Stomach (tissue), 9 donors: ENCODE results near the gene GLG1. TPM values are rescaled to one million over a fixed set of nuclear protein-coding genes. Genes with fewer than 3 reads are reported as not detected.
"Not testable (repeated sequence)": the region's sequence is repeated elsewhere in the genome, so short reads cannot be mapped to it uniquely, and the experiment has no call there.

Experiments
- DNase-seq, 2 donors: peaks; one replicate each; pipeline versions ENCODE4 v3.0.0 to v3.0.0-alpha.2; 2013 to 2019
- H3K27ac ChIP-seq, 5 donors: fragments of 200-600 bp in 4 of 5; sonication (generic) in 4 of 5; one replicate each; pipeline ENCODE4 v1.5.1; 2013 to 2019; ENCODE audit warnings: mild to moderate bottlenecking in 1 of 5, moderate library complexity in 1 of 5
- H3K27me3 ChIP-seq, 3 donors: fragments of 200-600 bp; sonication (generic); one replicate each; pipeline ENCODE4 v1.5.1; 2017 to 2019; ENCODE audit warnings: mixed run types in 1 of 3
- H3K36me3 ChIP-seq, 4 donors: fragments of 200-600 bp; sonication (generic); 1 replicate in 3 of 4; 2 replicates in 1 of 4; pipeline ENCODE4 v1.5.1; 2016 to 2019
- H3K4me1 ChIP-seq, 4 donors: fragments of 200-600 bp; sonication (generic); one replicate each; pipeline ENCODE4 v1.5.1; 2016 to 2019
- H3K4me3 ChIP-seq, 4 donors: fragments of 200-600 bp; sonication (generic) in 3 of 4; one replicate each; pipeline ENCODE4 v1.5.1; 2016 to 2019; ENCODE audit warnings: mild to moderate bottlenecking in 1 of 4
- H3K9me3 ChIP-seq, 4 donors: fragments of 200-600 bp; sonication (generic); one replicate each; pipeline ENCODE4 v1.5.1; 2016 to 2019
- CTCF ChIP-seq, 7 experiments: fragments of 450-650 bp in 4 of 7; fragments of 200-600 bp in 3 of 7; sonication (generic) in 3 of 7; IDR thresholded peaks; one replicate each; pipeline ENCODE4 v1.5.1; 2016 to 2019; ENCODE audit warnings: antibody characterized with exemption in 7 of 7, control low read depth in 2 of 7, mild to moderate bottlenecking in 1 of 7
- EP300 ChIP-seq: sonication (generic); formaldehyde crosslinking; IDR thresholded peaks from one replicate; pipeline ENCODE4 v1.6.1; 2017; ENCODE audit warnings: antibody characterized with exemption
- POLR2A ChIP-seq, 4 donors: fragments of 450-650 bp; IDR thresholded peaks; one replicate each; pipeline ENCODE4 v1.6.1; 2016; ENCODE audit warnings: antibody characterized with exemption in 4 of 4, control low read depth in 2 of 4, mild to moderate bottlenecking in 1 of 4, moderate library complexity in 1 of 4
- POLR2AphosphoS5 ChIP-seq, 3 donors: sonication (generic); formaldehyde crosslinking; IDR thresholded peaks; one replicate each; pipeline ENCODE4 v1.6.1; 2016; ENCODE audit warnings: antibody characterized with exemption in 3 of 3
- WGBS, 5 donors: extraction: QIAGEN DNeasy Blood & Tissue Kit in 3 of 5; methylation state at CpG; one replicate each; pipeline versions ENCODE4 v1.1.5 to v1.1.7; 2013 to 2018; 5-methylcytosine and 5-hydroxymethylcytosine counted together
- intact Hi-C: fragments of 100-400 bp; cut with DNase I; formaldehyde crosslinking; loops from one replicate; pipeline ENCODE4 v1.15.1; 2023; ENCODE audit warnings: low total_unique reads
- polyA plus RNA-seq, 3 donors: library from polyadenylated mRNA; stranded (reverse); fragments of 200-250 nt; gene quantifications; one replicate each; pipeline ENCODE4 v1.2.3, GENCODE V29; 2013
- total RNA-seq, 5 donors: library from RNA; depleted of rRNA; stranded (reverse); fragments of >200 nt; gene quantifications; one replicate each; pipeline versions ENCODE4 v1.1.0 to v1.2.3, GENCODE V29; 2014 to 2016
- donor health status: healthy with polysubstance abuse.
- donor health status: Bipolar disorder and iron deficiency.
- donor health status: healthy.

The GLG1 gene
- total and polyA plus RNA-seq, 8 donors, result 7.6 to 151 (median 46.3) TPM

- intact Hi-C loops, result no loop called here
- H3K4me1 ChIP-seq, result peaks cover 0 to 23% (median 5%) of the 10 kb centered on the region in 4 donors
- H3K27ac ChIP-seq, result no peak overlapping the region
- no peak overlapping the region for H3K4me3 ChIP-seq
- no peaks in the 10 kb centered on the region for H3K27me3 ChIP-seq
- TF ChIP-seq POLR2A (IDR thresholded peaks at IDR 0.05), result no peak
- TF ChIP-seq CTCF (IDR thresholded peaks at IDR 0.05), result no peak
- TF ChIP-seq POLR2AphosphoS5 (IDR thresholded peaks at IDR 0.05), result no peak
- TF ChIP-seq EP300, result no peak
- peaks cover 0 to 5% (median 0%) of the 10 kb centered on the region in 4 donors for H3K9me3 ChIP-seq
- H3K36me3 ChIP-seq, result peaks cover 0 to 14% (median 7%) of the 10 kb centered on the region in 4 donors
- DNase-seq, result peak in 1 of 2 donors; percentile 11
- WGBS, 5 donors, result 52 to 74% (median 68%) methylated on average over 4 of the region's 4 CpGs
Measured at GRCh38 chr16:74521691-74522090, 85.2 kb downstream of the GLG1 start.

- H3K27ac ChIP-seq, DNase-seq, intact Hi-C loops, H3K27me3 ChIP-seq, H3K36me3 ChIP-seq, H3K9me3 ChIP-seq, H3K4me3 ChIP-seq: not testable (repeated sequence)
- peaks cover 0 to 23% (median 5%) of the 10 kb centered on the region in 4 donors for H3K4me1 ChIP-seq
- WGBS, 5 donors, result 96 to 100% (median 100%) methylated on average over 1 of the region's 1 CpG
Measured at GRCh38 chr16:74518934-74519333, 88.0 kb downstream of the GLG1 start.

GRCh38 chr16:74511961-74512360 lies 95.0 kb downstream of the GLG1 start:
- TF ChIP-seq CTCF (IDR thresholded peaks at IDR 0.05) (no peak), POLR2AphosphoS5 (IDR thresholded peaks at IDR 0.05) (no peak), POLR2A (IDR thresholded peaks at IDR 0.05) (no peak), EP300 (no peak)
- Histone ChIP-seq H3K4me3 (no peak overlapping the region), H3K4me1 (peaks cover 0 to 7% (median 0%) of the 10 kb centered on the region in 4 donors), H3K27me3 (no peaks in the 10 kb centered on the region), H3K36me3 (peaks cover 0 to 16% (median 15%) of the 10 kb centered on the region in 4 donors), H3K9me3 (no peaks in the 10 kb centered on the region), H3K27ac (no peak overlapping the region)
- 84 to 88% (median 87%) methylated on average over 9 of the region's 9 CpGs for WGBS, 5 donors
- no peak for DNase-seq
- intact Hi-C loops, result no loop called here

GRCh38 chr16:74505011-74505410 lies 101.9 kb downstream of the GLG1 start:
- 51 to 78% (median 66%) methylated on average over 2 of the region's 2 CpGs for WGBS, 5 donors
- no peak for DNase-seq
- intact Hi-C loops, result no loop called here
- H3K4me3 ChIP-seq, result no peak overlapping the region
- no peak overlapping the region for H3K27ac ChIP-seq
- peaks cover 8 to 19% (median 11%) of the 10 kb centered on the region in 4 donors for H3K4me1 ChIP-seq
- peaks cover 7 to 46% (median 34%) of the 10 kb centered on the region in 4 donors for H3K36me3 ChIP-seq
- H3K27me3 ChIP-seq, result no peaks in the 10 kb centered on the region
- TF ChIP-seq CTCF (IDR thresholded peaks at IDR 0.05) (no peak), EP300 (no peak), POLR2A (IDR thresholded peaks at IDR 0.05) (no peak)
- no peaks in the 10 kb centered on the region for H3K9me3 ChIP-seq

- Histone ChIP-seq H3K27me3 (no peaks in the 10 kb centered on the region), H3K4me1 (peaks cover 8 to 19% (median 13%) of the 10 kb centered on the region in 4 donors), H3K4me3 (no peak overlapping the region), H3K9me3 (no peaks in the 10 kb centered on the region), H3K36me3 (peaks cover 7 to 47% (median 36%) of the 10 kb centered on the region in 4 donors), H3K27ac (no peak overlapping the region)
- TF ChIP-seq POLR2A (IDR thresholded peaks at IDR 0.05), result no peak
- TF ChIP-seq CTCF (IDR thresholded peaks at IDR 0.05), result no peak
- no peak for TF ChIP-seq POLR2AphosphoS5 (IDR thresholded peaks at IDR 0.05)
- TF ChIP-seq EP300, result no peak
- WGBS, 5 donors, result 90 to 93% (median 92%) methylated on average over 7 of the region's 7 CpGs
- DNase-seq, result peak in 1 of 2 donors; percentile 4
- intact Hi-C loops, result no loop called here
Measured at GRCh38 chr16:74503412-74503811, 103.5 kb downstream of the GLG1 start.
